Measurements from ENCODE around the gene CD99.

DNA sequence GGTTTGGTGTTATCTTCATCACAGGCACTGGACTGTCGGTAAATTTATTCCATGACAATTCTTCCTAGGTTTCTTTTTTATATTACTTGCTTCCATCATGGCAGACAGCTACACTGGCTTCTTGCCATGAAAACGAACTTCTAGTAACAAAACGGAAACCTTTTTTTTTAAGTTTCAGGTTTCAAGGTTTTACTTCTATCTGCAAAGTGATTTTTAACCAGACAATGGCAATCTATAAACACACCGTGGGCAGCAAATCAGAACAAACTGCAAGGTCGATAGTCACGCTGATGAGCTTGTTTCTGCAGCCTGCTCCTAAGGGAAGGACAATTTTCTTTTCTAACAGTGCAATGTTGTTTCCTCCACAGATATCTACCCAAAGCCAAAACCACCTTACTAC lies 90.6 kb downstream of the CD99 start:
- TF ChIP-seq, protein P1, sequence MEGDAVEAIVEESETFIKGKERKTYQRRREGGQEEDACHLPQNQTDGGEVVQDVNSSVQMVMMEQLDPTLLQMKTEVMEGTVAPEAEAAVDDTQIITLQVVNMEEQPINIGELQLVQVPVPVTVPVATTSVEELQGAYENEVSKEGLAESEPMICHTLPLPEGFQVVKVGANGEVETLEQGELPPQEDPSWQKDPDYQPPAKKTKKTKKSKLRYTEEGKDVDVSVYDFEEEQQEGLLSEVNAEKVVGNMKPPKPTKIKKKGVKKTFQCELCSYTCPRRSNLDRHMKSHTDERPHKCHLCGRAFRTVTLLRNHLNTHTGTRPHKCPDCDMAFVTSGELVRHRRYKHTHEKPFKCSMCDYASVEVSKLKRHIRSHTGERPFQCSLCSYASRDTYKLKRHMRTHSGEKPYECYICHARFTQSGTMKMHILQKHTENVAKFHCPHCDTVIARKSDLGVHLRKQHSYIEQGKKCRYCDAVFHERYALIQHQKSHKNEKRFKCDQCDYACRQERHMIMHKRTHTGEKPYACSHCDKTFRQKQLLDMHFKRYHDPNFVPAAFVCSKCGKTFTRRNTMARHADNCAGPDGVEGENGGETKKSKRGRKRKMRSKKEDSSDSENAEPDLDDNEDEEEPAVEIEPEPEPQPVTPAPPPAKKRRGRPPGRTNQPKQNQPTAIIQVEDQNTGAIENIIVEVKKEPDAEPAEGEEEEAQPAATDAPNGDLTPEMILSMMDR (IDR thresholded peaks at IDR 0.05; ENCODE audit: low read depth, low read length), result no peak
- no peak for TF ChIP-seq EZH2phosphoT487 (IDR thresholded peaks at IDR 0.05; ENCODE audit: low read depth)

Measured in OCI-LY3 (cell line).